Mesothelial cell of epicardium (in vitro differentiated cells): Measurements from ENCODE around the gene ACVRL1. TPM values are rescaled to one million over a fixed set of nuclear protein-coding genes. Genes with fewer than 3 reads are reported as not detected.

Source experiments
- DNase-seq, 2 experiments: peaks; one replicate each; pipeline ENCODE4 v3.0.0; 2021; ENCODE audit warnings: low spot score in 2 of 2; ENCODE audit not compliant: unreplicated experiment in 2 of 2
- H3K27ac Mint-ChIP-seq: 2 replicates; pipeline ENCODE4 v1.8.0; 2021; ENCODE audit warnings: mixed read lengths
- H3K27me3 Mint-ChIP-seq: 2 replicates; pipeline ENCODE4 v1.8.0; 2021; ENCODE audit warnings: low read depth, mixed read lengths
- H3K36me3 Mint-ChIP-seq: 2 replicates; pipeline ENCODE4 v1.8.0; 2021; ENCODE audit warnings: mixed read lengths
- H3K4me1 Mint-ChIP-seq: 2 replicates; pipeline ENCODE4 v1.8.0; 2021; ENCODE audit warnings: mixed read lengths
- H3K4me3 Mint-ChIP-seq: 2 replicates; pipeline ENCODE4 v1.8.0; 2021; ENCODE audit warnings: mild to moderate bottlenecking, moderate library complexity, mixed read lengths
- H3K9me3 Mint-ChIP-seq: 2 replicates; pipeline ENCODE4 v1.8.0; 2021; ENCODE audit warnings: mixed read lengths
- total RNA-seq: library from RNA; stranded (reverse); gene quantifications from 3 replicates; pipeline ENCODE4 v1.2.1, GENCODE V29; 2021
- TF ChIP-seq, protein P1 (sequence below): fragments of 200-600 bp; sonication (generic); IDR thresholded peaks from one replicate; pipeline ENCODE4 v1.5.0; 2021; ENCODE audit warnings: antibody characterized with exemption; ENCODE audit not compliant: unreplicated experiment

The ACVRL1 gene
- total RNA-seq, 1 donor from 2014 or later, result not detected

DNA sequence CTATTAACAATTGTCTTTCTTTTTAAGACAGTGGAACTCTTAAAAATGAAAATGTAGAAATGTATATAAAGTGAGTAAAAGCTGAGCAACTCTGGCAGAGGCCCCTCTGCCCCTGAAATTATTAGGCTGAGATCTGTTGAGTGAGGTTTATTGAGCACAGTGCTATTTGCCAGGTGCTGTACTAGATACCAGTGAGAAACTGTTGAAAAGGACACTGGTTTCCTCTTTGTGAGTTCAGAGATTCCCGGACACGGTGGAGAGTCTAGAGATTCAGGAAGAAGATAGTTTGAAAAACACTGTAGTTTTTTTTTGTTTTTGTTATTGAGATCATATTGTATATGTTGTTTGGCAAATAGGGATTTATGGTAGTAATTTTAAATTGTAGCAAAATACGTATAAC is 55.4 kb downstream of the ACVRL1 start:
- Mint-ChIP-seq H3K27ac (peak overlapping the region; percentile 66), H3K9me3 (peaks cover 19% of the 10 kb centered on the region), H3K4me3 (no peak overlapping the region), H3K27me3 (no peaks in the 10 kb centered on the region), H3K4me1 (peaks cover 20% of the 10 kb centered on the region), H3K36me3 (peaks cover 33% of the 10 kb centered on the region)
- TF ChIP-seq, protein P1, sequence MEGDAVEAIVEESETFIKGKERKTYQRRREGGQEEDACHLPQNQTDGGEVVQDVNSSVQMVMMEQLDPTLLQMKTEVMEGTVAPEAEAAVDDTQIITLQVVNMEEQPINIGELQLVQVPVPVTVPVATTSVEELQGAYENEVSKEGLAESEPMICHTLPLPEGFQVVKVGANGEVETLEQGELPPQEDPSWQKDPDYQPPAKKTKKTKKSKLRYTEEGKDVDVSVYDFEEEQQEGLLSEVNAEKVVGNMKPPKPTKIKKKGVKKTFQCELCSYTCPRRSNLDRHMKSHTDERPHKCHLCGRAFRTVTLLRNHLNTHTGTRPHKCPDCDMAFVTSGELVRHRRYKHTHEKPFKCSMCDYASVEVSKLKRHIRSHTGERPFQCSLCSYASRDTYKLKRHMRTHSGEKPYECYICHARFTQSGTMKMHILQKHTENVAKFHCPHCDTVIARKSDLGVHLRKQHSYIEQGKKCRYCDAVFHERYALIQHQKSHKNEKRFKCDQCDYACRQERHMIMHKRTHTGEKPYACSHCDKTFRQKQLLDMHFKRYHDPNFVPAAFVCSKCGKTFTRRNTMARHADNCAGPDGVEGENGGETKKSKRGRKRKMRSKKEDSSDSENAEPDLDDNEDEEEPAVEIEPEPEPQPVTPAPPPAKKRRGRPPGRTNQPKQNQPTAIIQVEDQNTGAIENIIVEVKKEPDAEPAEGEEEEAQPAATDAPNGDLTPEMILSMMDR, result no peak
- DNase-seq, result no peak

DNA sequence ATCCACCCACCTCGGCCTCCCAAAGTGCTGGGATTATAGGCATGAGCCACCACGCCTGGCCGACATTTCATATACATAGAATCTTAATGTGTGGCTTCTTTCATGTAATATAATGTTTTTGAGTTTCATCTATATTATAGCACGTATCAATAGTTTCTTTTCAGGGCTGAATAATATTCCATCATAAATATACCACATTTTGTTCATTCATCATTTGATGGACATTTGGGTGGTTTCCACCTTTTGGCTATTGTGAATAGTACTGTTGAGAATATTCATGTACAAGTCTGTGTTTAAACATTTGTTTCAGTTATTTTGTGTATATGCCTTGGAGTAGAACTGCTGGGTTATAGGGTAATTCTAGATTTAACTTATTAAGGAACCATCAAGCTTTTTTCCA is 56.2 kb downstream of the ACVRL1 start:
- Mint-ChIP-seq H3K27ac (no peak overlapping the region), H3K27me3 (no peaks in the 10 kb centered on the region), H3K4me1 (peaks cover 20% of the 10 kb centered on the region), H3K36me3 (peaks cover 32% of the 10 kb centered on the region), H3K9me3 (peaks cover 19% of the 10 kb centered on the region), H3K4me3 (no peak overlapping the region)
- DNase-seq, result no peak
- TF ChIP-seq, protein P1, result no peak

DNA sequence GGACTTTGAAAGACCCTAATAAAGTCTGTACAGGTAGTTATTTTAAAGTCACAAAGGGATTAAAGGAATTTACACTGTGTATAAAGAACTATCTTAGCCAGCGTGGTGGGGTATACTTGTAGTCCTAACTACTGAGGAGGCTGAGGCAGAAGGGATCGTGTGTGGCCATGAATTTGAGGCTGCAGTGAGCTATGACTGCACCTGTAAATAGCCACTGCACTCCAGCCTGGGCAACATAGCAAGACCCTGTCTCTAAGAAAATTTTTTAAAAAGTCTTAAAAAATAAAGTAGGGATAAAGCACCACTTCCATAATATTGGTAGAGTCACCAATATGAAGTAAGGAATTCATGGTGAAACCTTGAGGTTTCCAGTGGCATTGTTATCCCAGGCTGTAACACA is 62.3 kb downstream of the ACVRL1 start:
- DNase-seq, result no peak
- Mint-ChIP-seq H3K36me3 (peaks cover 14% of the 10 kb centered on the region), H3K27me3 (no peaks in the 10 kb centered on the region), H3K4me3 (no peak overlapping the region), H3K27ac (no peak overlapping the region), H3K4me1 (peaks cover 22% of the 10 kb centered on the region), H3K9me3 (peaks cover 15% of the 10 kb centered on the region)
- TF ChIP-seq, protein P1, result no peak

DNA sequence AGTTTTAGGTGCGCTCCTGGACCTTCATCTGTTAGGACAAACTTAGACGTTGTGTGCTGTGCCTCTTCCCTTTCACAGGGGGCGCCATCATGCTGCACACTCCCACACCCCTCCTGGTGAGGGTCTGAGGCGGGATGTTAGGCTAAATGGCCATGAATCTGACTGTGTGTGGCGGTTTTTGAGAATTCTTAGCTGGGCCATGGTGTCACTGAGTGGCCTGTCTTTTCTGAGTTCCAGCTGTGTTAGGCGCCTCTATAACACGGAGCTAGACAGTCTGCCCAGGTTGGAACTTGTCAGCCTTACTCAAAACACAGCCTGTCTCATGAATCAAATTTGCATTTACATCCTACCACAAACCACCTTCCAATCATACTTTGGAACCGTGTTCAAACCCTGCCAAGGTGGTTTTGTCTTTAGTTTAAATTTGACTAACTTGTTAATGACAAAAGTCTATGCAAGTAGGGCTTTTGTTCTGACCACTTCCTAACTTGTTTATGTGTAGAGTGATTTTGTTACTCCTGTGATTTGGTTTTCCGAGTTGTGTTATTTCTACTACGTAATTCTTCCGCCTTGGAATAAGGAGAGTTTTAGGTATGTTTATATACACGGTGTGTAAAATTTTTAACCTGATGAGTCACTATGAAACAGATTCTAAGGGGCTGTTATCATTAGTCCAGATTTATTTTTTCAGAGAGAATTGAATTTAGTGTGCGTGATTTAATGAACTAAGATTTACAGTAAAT is 63.8 kb downstream of the ACVRL1 start:
- Mint-ChIP-seq H3K27ac (peak overlapping the region; percentile 60), H3K9me3 (peaks cover 1% of the 10 kb centered on the region), H3K4me1 (peaks cover 22% of the 10 kb centered on the region), H3K4me3 (no peak overlapping the region), H3K36me3 (peaks cover 11% of the 10 kb centered on the region), H3K27me3 (no peaks in the 10 kb centered on the region)
- DNase-seq, result no peak
- TF ChIP-seq, protein P1, result peak; percentile 56

DNA sequence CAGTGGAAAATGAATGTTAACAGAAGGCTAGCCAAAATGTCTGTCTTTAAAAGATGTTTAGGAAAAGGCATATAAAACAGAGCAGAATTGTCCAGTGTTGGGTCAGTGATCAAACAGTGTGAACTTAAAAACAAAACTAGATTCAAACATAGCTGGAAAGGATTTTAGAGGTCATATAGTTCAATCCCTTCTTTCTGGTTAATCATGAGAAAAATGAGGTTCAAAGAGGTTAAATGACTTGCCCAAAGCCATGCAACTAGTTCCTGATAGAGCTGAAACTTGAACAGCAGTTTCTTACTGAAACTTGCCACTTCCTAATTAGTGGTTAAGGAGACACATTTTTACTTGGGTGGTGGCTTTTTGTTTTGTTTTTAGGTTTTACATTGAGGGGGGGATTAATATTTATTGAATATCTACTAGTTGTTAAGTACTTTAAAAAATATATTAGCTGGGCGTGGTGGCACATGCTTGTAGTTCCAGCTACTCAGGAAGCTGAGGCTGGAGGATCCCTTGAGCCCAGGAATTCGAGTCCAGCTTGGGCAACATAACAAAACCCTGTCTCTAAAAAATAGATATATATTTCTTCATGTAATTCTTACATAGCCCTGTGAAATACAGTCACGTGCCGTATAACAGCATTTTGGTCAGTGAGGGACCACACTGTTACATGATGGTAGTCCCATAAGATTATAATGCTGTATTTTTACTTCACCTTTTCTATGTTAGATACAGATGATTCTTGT is 64.5 kb downstream of the ACVRL1 start:
- TF ChIP-seq, protein P1, result no peak
- Mint-ChIP-seq H3K9me3 (no peaks in the 10 kb centered on the region), H3K4me3 (no peak overlapping the region), H3K27ac (peak overlapping the region; percentile 35), H3K4me1 (peaks cover 22% of the 10 kb centered on the region), H3K27me3 (no peaks in the 10 kb centered on the region), H3K36me3 (peaks cover 17% of the 10 kb centered on the region)
- DNase-seq, result no peak
